Activated CD8-positive, alpha-beta memory T cell treated with anti-CD3 and anti-CD28 coated beads for 36 hours (primary cell): ENCODE results near the gene GPX2. TPM values are rescaled to one million over a fixed set of nuclear protein-coding genes. Genes with fewer than 3 reads are reported as not detected.

ENCODE experiments used
- total RNA-seq, 2 experiments: library from RNA; stranded (reverse); gene quantifications; one replicate each; pipeline ENCODE4 v1.2.3, GENCODE V29; 2021

GPX2 gene
- total RNA-seq, 2 experiments from 2014 or later, result not detected

Other genes starting within 250 kb of the GPX2 start
- 1 to 10 TPM; 3.9 to 4.5 TPM for gene PLEKHG3, start 238.3 kb downstream of the GPX2 start, total RNA-seq
- gene SPTB, start 62.8 kb downstream of the GPX2 start, total RNA-seq, result under 1 TPM; 0.17 to 0.19 TPM
- gene CHURC1, start 28.3 kb downstream of the GPX2 start, total RNA-seq, result 10 to 100 TPM; 43.5 to 44.9 TPM
- 1 to 10 TPM; 4.2 to 4.8 TPM for gene RAB15, start 29.6 kb upstream of the GPX2 start, total RNA-seq
- 10 to 100 TPM; 13.3 to 14.6 TPM for gene FNTB, start 44.1 kb upstream of the GPX2 start, total RNA-seq
- gene MAX, start 159.8 kb upstream of the GPX2 start, total RNA-seq, result 100 to 1,000 TPM; 113 to 120 TPM